Activated CD4-positive, alpha-beta T cell treated with anti-CD3 and anti-CD28 coated beads, Interleukin-10, Interleukin-2, amounts not matched to agents 100 ng/mL and 50 ng/mL, durations not matched to agents 16 hours and 8 hours (primary cell): ENCODE data around the gene TMEM80.
"Not testable (repeated sequence)": the region's sequence is repeated elsewhere in the genome, so short reads cannot be mapped to it uniquely, and the experiment has no call there.

Experiments
- DNase-seq: peaks from one replicate; pipeline ENCODE4 v3.0.0-alpha.2; 2020

TMEM80 gene

DNA sequence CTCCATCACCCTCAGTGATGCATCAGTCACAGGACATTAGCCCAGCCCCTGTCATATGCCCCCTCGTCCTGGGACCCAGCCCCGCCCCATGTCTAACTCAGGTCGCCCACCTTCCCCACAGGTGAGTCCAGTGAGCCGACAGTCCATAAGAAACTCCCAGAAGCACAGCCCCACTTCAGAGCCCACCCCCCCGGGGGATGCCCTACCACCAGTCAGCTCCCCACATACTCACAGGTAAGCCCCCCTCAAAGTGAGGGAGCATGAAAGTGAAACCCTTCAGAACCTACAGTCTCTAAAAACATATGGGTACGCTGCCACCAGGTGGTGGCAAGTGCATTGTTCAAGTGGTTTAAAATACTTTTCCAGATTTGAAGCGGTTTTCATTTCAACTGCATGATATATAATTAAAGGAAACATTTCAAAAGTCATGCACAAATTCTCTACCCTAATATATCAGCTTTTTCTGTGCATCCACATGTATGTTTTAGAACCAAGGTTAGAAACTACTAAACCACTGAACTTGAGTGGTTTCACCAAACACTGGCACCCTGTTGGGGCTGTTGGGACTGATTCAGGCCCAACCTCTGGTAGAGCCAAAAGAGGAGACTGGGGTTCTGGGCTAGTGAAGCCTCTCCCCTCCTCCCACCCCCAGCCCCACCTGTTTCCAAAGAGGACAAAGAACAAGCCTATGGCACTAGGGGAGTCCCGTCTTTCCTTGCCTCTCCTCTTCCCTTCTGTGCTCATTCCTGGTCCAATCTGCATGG, 27.7 kb downstream of the TMEM80 start:
- peak; percentile 62 for DNase-seq

DNA sequence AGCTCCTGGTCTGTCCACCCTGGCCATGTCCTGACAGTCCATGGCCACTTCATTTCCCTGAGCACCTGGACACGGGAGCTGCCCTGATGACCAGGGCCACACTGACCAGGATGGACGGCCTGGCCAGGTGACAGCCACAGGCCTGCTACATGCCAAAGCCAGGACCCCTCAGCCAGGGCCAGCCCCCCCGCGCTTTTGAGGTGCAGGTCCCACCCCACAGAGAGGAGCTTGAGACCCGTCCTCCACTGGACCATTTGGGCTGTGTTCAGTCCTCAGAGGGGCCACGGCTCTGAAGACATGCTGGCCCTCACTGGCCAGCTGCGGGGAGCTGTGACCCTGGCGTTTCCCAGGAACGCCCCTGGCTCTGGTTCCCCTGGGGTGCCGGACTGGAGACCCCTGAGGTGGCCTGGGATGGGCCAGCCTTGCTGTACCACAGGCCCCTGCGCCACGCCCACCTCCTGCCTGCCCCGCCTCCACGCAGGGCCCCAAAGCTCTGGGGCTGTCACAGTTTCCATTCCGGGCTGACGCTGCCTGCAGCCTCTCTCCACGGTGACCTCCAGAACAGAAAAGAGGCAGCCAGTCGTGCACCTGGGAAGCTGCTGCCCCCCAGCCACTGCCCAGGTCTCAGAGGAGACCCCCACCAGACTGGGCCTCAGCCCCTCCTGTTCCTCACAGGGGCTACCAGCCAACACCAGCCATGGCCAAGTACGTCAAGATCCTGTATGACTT, 28.6 kb downstream of the TMEM80 start:
- no peak for DNase-seq

DNA sequence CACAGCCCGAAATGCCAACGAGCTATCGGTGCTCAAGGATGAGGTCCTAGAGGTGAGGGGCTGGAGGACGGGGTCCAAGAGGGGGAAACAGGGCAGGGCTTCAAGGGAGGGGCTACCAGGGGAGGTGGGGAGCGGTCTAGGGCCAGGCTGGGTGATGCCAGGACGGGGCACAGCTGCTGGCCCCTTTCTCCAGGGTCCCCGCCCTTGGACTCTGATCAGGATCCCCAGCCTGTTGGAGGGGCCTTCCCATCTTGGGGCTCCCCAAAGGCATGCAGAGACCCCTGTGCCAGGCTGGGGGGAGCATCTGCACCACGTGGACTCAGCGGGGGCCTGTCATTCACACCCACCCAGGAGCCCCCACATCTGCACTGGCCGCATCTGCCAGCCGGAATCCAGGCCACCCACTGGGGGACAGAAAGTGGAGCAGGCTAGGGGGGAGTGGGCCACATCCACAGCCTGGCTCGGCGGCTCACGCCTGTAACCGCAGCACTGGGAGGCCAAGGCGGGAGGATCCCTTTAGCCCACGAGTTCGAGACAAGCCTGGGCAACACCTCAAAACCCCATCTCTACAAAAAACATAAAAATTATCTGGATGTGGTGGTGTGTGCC, 29.3 kb downstream of the TMEM80 start:
- DNase-seq, result no peak

DNA sequence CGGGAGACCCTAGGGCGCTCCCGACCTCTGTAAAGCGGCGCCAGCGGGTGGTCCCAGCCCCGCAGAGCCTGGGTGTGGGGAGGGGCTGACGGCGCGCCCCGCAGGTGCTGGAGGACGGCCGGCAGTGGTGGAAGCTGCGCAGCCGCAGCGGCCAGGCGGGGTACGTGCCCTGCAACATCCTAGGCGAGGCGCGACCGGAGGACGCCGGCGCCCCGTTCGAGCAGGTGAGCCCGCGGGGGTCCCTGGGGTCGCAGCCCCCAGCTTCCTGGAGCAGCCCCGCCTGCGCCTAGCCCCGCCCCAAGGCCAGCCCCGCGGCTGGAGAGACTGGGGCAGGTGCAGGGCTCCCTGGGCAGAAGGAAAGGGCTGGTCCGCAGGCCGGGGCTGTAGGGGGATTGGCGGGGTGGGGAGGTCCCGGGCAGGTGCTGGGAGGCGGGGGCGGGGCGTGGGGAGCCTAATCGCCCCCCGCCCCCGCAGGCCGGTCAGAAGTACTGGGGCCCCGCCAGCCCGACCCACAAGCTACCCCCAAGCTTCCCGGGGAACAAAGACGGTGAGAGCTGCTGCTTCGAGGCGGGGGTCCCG, 30.1 kb downstream of the TMEM80 start:
- no peak for DNase-seq

GRCh38 chr11:726278-727220, 30.9 kb downstream of the TMEM80 start:
- DNase-seq, result peak; percentile 39

GRCh38 chr11:727281-727701, 31.7 kb downstream of the TMEM80 start:
- no peak for DNase-seq

GRCh38 chr11:727859-728748, 32.5 kb downstream of the TMEM80 start:
- peak; percentile 84 for DNase-seq

DNA sequence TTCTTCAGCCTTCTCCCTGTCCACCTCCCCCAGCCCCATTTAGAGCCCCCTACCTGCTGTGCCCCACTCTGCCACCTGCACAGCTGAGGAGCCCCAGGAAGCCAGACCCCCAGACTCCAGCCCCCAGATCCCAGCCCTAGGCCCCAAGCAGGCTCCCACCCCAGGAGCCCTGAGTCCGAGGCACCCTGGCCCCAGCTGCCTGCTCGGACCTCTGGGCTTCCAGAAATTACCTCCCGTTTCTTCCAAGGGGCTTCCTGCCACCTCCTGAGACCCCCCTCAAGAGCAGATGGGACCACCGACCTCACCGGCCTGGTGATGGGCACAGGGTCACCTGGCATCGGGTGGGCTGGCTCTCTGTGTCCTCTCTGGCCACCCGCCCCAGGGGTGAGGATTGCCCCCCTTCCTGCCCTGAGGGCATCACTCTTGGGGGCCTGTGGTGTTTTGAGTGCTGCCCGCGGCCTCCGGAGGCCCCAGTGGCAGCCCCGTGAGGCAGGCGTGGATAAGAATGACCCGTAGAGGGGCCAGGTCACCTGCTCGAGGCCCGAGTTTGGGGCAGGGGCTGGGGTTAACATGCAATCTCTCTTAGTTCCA, 33.4 kb downstream of the TMEM80 start:
- DNase-seq, result no peak

- DNase-seq, result no peak
These were observed 34.0 kb downstream of the TMEM80 start for GRCh38 chr11:729492-730074.

DNA sequence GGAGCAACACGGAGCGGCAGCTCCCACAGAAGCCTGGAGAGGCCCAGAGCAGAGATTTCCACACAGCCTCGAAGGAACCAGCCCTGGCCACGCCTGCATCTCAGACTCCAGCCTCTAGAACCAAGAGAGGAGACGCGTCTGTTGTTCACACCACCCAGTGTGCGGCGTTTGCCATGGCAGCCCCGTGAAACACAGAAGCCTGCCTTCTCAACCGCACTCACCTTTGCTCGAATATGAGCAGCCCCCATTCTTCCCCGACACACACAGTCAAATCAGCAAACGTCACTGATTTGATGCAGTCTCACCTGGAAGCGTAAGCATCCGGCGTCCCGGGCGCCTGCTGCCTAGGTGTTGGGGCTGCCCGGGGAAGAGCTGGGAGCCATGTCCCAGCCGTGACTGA, 37.5 kb downstream of the TMEM80 start:
- no peak for DNase-seq

DNA sequence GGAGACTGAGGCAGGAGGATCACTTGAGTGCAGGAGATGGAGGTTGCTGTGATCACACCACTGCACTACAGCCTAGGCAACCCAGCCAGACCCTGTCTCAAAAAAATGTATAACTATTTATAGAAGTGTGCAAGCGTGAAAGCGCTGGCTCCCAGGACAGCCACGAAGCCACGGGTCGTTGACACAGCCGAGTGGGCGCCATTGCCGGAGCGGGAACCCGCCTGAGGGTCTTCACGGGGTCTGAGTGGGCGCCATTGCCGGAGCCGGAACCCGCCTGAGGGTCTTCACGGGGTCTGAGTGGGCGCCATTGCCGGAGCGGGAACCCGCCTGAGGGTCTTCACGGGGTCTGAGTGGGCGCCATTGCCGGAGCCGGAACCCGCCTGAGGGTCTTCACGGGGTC, 38.9 kb downstream of the TMEM80 start:
- DNase-seq, result not testable (repeated sequence)

- DNase-seq, result no peak
These were observed 41.8 kb downstream of the TMEM80 start for GRCh38 chr11:737366-737765.

DNA sequence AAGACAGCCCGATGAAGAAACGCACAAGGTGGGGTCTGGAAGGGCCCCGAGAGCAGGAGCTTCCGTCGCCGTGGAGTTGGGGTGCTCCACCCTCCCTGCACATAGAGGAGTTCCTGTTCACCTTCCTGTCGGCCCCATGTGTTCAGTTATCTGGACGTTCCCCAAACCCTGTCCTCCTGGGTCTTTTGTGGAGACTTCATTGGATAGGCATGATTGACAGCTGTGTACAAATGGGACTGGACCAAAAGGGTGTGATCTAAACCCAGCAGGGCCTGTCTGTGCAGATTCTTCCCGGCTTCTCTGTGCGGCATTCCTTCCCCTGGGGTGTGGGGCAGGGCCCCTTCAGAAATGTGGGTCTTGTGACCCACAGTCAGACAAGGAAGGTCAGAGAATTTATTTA, 42.3 kb downstream of the TMEM80 start:
- DNase-seq, result not testable (repeated sequence)

DNA sequence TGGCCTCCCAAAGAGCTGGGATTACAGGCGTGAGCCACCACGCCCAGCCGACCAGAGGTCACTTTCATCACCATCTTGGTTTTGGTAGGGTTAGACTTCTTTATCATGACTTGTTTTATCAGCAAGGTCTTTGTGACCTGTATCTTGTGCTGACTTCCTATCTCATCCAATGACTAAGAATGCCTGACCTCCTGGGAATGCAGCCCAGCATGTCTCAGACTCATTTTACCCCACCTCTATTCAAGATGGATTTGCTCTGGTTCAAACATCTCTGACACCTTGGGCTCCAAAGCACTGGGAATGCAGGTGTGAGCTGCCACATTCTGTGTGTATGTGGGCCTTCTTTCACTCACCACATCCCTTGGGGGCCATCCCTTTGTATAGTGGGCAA, 46.5 kb downstream of the TMEM80 start:
- no peak for DNase-seq

- no peak for DNase-seq
These were observed 47.1 kb downstream of the TMEM80 start for GRCh38 chr11:742571-743201.

GRCh38 chr11:745428-745827, 49.8 kb downstream of the TMEM80 start:
- no peak for DNase-seq

GRCh38 chr11:746289-747157, 50.9 kb downstream of the TMEM80 start:
- DNase-seq, result peak; percentile 44

GRCh38 chr11:747158-748006, 51.8 kb downstream of the TMEM80 start, which contains the start of gene TALDO1:
TALDO1 (plus strand) TSS chr11:747464; CDS start chr11:747482, 18 bp downstream.
- DNase-seq, result peak; percentile 96
